Measurements from ENCODE around the gene INO80B.
"Not testable (repeated sequence)": the region's sequence is repeated elsewhere in the genome, so short reads cannot be mapped to it uniquely, and the experiment has no call there.

The INO80B gene

GRCh38 chr2:74426181-74426758 is 28.6 kb upstream of the INO80B start:
- no peak for DNase-seq

DNA sequence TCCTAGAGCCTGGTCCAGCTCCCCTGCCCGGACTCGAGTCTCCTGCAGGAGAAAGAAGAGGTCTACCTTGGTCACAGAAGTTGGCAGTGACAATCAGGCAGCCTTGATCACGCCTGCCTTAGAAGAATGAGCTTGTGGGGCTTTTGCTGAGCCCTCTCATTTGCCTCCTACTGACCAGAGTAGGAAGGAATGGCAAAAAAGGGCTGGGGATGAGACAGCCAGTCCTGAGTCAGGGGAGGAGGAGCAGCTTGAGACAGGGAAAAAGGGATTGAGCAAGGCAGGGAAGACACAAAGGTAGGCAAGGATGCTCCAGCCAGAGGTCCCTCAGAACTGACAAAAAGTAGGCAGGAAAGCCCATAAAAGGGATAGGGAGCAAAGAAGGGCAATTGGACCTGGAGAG is 27.3 kb upstream of the INO80B start:
- DNase-seq = no peak

DNA sequence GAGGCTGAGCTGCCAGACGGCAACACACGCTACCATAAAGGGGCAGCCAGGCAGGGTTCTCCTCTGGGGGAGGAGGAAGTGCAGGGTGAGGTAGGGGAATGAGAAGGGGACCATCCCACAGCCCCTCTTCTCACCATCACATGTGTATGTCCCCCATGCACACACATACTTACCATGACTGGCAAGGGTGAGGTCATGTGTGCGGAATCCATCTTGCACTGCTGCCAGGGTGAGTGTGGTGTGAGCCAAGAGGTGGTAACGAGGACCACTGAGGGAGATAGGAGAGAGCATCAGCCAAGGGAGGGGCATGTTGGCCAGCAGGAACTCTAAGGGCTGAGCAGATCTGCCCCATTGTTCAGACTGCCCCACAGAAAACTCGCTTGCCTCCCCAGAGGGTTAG is 26.2 kb upstream of the INO80B start:
- no peak for DNase-seq

DNA sequence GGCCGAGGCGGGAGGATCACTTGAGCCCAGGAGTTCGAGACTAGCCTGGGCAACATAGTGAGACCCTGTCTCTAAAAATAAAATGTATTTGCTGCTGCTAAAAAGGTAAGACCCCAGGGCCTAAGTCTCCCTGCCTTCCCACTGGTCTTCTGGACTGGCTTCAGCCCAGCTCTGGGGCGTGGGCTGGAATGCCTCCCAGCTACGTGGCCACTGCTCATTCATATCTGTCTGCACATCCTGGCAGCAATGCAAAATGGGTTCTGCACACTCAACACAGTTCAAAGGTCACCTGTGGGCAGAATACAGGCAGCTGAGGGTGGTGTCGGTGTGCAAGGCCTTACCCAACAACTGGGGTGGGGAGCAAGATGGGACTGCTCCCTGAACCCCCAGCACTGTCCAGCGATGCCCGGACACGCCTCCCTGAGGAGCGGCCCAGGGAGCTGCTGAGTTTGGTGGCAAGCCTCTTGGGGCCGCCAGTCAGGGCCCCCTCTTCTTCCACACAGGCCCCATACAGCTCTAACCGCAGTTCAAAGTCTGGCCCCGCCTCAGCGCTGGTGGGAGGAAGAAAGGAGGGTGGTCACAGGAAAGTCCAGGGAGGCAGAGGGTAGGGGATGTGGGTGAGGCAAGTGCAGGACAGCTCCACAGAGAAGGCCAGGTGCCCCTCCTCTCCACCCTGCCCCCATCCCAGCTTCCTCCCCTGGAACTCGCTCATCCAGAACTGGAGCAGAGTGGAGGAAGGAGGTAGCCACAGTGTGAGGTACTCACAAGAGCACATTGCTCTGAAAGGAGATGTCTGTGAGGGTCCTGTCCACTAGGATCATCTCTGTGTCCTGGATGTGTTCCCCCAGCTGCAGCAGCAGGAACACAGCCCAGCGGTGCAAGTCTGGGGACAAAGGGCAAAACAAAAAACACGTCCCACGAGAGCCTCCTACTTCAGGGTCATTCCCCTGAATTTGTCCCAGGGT is 25.1 kb upstream of the INO80B start:
- DNase-seq = no peak

- no peak for DNase-seq
These were observed 24.4 kb upstream of the INO80B start for GRCh38 chr2:74430502-74430901.

DNA sequence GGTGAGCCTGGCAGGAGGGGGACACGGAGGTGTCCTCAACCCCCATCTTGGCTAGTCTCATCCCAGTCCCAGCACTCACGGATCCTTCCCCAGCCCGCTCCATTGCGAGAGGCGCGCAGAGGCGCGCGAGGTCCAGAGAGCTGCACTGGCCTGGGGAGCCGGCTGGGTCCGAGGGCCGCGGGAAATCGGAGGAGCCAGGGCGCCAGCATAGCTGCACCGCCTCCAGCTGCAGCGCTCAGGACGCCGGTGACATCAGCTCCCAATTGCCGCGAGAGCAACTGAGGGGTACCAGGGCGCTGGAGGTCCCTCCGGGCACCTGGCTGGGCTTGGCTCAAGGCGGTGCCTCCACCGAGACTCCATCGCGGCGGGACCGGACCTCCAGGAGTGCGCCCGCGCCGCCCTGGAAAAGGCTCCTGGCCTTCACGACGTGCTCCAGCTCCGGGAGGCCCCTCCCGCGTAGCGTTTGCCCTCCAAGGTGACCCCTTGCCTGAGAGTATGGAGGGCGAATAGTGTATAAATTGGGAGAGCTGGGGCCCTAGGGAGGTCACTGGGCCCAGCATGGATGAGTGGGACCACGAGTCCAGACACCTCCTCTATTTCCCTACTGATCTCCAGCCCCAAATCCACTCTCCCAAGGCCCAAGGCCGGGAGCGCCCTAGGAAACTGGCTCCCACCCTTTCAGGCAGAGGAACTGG is 18.6 kb upstream of the INO80B start:
- no peak for DNase-seq

- DNase-seq = no peak
These were observed 17.8 kb upstream of the INO80B start for GRCh38 chr2:74436848-74437695.

- DNase-seq = no peak
These were observed 16.6 kb upstream of the INO80B start for GRCh38 chr2:74438248-74438647.

DNA sequence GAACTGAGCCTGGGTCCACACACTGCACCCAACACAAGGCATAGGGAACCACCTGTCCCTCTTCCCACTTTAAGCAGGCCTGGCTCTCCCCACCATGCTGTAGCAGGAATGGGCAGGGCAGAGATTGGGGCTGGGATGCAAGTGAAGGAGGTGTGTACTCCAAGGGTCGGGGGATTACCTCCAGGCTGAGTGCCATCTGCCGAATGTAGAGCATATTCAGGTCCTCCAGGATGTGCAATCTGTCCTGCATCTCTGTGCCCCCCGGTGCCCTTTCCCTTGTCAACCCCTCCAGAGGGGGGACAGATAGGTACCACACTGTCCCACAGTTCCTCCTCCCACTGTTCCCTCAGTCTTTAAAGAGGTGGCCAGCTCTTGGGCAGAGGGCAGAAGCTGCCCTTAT is 15.5 kb upstream of the INO80B start:
- no peak for DNase-seq

- DNase-seq = no peak
These were observed 15.0 kb upstream of the INO80B start for GRCh38 chr2:74439803-74440377.

- peak; percentile 36 for DNase-seq
These were observed 14.3 kb upstream of the INO80B start for GRCh38 chr2:74440378-74441169.

DNA sequence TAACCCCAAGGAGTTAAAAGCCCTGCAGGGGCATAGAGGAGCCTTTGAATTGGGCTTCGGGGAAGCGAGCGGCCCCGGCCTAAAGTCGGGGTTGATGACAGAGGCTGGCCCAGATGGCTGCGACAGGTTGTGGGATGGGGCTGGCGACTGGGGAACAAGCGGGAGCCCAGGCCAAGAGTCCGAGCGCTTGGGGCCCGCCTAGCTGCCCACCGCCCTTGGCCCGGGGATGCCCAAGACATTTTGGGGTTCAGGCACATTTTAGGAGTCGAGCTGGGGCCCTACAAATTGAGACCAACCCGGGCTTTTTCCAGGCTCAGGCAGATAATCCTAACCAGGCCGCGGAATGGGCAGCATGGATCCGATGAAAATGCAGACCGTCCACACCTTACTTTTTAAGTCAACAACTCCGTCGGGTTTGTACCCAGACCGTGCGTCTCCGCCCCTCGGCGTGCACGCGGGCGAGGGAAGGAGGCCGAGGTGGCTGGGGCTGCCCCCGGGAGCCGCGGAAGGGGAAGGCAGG is 13.7 kb upstream of the INO80B start:
- peak; percentile 20 for DNase-seq

DNA sequence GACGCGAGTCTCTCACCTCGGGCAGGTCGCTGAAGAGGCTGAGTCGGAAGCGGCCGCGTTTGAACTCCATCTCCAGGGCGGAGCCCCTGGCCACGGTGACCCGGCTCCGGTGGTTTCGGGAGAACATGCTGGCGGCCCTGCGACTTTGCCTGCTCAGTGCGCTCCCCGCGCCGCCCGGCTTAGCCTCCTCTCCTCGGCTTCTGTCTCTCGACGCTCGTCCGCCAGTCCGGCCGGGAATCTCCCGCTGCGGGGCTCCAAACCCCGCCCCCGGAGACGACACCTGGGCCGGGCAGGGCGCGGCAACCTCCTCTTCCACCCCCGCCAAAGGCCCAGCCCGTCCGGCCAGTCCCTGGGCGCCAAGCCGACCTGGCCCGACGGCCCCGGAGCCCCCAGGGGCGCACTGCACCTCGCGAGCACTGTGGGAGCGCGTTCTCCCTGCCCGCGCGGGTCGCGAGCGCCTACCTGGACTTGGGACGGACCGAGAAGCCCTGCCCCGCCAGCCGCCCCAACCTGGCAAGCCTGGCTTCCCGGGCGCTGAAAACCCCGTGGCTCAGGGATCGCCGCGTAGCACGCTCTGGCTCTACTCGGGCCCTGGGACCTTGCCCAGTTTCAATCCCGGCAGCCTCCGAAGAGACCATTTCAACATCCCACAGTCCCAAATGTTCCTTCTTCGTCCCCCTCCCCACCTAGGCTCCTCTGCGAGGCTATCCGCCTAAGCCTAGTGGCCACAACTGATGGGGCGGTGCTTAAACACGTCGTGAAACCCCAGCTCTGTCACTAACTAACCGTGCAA is 13.0 kb upstream of the INO80B start, which contains the start of gene RTKN:
Gene RTKN (minus strand): TSS at position 248 of the 793 bp plus-strand sequence. CDS start 121 bp downstream, at position 127.
- DNase-seq = peak; percentile 17

GRCh38 chr2:74442483-74443297 is 12.2 kb upstream of the INO80B start:
- DNase-seq = not testable (repeated sequence)

DNA sequence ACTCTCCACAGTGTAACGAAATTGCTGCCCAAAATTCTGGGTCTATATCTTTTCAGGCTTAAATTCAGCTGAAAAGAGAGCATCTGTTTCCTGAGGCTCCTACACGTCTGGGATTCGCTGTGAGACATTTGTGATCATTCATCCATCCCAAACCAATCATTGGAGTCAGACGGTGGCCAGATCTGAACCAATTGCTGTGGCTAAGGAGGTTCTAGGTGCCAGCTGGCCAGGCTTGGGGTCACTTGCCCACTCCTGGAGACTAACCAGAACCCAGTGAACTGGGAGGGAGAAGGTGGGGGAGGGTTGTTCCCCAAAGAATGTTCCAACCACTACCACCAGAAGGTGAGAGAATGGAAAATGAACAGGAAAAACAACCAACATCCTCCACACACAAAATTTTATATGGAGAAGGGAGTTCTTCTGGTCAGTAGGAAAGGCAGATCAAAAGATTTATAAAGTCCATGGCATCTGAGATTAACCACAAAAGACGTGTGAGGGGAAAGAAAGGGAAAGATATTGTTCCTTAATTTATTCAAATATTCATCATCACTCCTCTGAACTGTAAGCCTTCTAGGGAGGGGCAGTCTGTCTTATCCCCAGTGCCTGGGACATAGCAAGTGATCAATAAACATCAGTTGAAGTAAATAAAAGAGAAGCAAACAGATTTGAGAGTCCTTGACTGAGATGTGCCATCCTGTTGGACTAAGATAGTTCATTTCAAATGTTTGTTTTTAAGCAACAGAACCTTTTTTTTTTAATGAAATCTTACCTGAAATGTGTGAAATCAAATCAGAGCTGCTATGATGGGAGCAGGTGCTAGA is 10.2 kb upstream of the INO80B start:
- no peak for DNase-seq

- DNase-seq = no peak
These were observed 7.5 kb upstream of the INO80B start for GRCh38 chr2:74447230-74447999.

GRCh38 chr2:74448771-74449170 is 6.1 kb upstream of the INO80B start:
- DNase-seq = no peak
